IMR-90 (cell line): ENCODE measurements around the gene ASB5. TPM values are rescaled to one million over a fixed set of nuclear protein-coding genes. Genes with fewer than 3 reads are reported as not detected.
A peak's percentile ranks its signal among the peaks of the same experiment; 100 is the strongest.

ENCODE experiments used
- ATAC-seq: fragments of 200-7000 bp; cut with Tn5 transposase; 2 replicates; pipeline ENCODE4 v1.9.1; 2020; ENCODE audit warnings: low read depth, mild to moderate bottlenecking, moderate library complexity
- BruUV-seq: library from RNA; stranded (reverse); fragments of 400-500 nt; replicated peaks from 2 replicates; lab custom pipeline; 2021; lab: Mats Ljungman, UMichigan
- CTCF ChIA-PET: fragments of 300-600 bp; formaldehyde crosslinking; extraction: SDS; loops from one replicate; lab custom pipeline; 2021; ENCODE audit warnings: antibody characterized with exemption; lab: Yijun Ruan, JAX
- POLR2A ChIA-PET: fragments of 300-600 bp; sonication (Branson Sonifier 250); formaldehyde crosslinking; loops from one replicate; lab custom pipeline; 2022; ENCODE audit warnings: antibody characterized with exemption; ENCODE audit not compliant: unreplicated experiment; lab: Charles Lee
- DNase-seq: peaks from one replicate; pipeline ENCODE4 v3.0.0; 2013
- H2AFZ ChIP-seq: replicated peaks from 2 replicates; pipeline ENCODE3; 2013; ENCODE audit warnings: low read length, mild to moderate bottlenecking; ENCODE audit not compliant: poor library complexity
- H2AK5ac ChIP-seq: 2 replicates; pipeline ENCODE4 v1.6.1; 2013; ENCODE audit warnings: low read depth, low read length, inconsistent platforms
- H2AK9ac ChIP-seq: replicated peaks from 2 replicates; pipeline ENCODE3; 2013; ENCODE audit warnings: mild to moderate bottlenecking, low read depth, low read length, moderate library complexity; ENCODE audit not compliant: poor library complexity
- H2BK120ac ChIP-seq: 2 replicates; pipeline ENCODE4 v1.6.1; 2013; ENCODE audit warnings: low read depth, low read length, inconsistent platforms
- H2BK15ac ChIP-seq: 3 replicates; pipeline ENCODE4 v1.6.1; 2013; ENCODE audit warnings: low read depth, low read length, inconsistent platforms
- H2BK20ac ChIP-seq: 2 replicates; pipeline ENCODE4 v1.6.1; 2013; ENCODE audit warnings: low read depth, mild to moderate bottlenecking, inconsistent platforms, low read length, moderate library complexity
- H2BK5ac ChIP-seq: 2 replicates; pipeline ENCODE4 v1.6.1; 2013; ENCODE audit warnings: mild to moderate bottlenecking, low read depth, low read length, inconsistent platforms; ENCODE audit not compliant: poor library complexity, severe bottlenecking
- H3K14ac ChIP-seq: replicated peaks from 2 replicates; pipeline ENCODE4 v1.6.1; 2013; ENCODE audit warnings: low read depth, low read length, inconsistent platforms
- H3K18ac ChIP-seq: 2 replicates; pipeline ENCODE4 v1.6.1; 2013; ENCODE audit warnings: low read depth, low read length, control low read depth
- H3K23ac ChIP-seq: 2 replicates; pipeline ENCODE4 v1.6.1; 2013; ENCODE audit warnings: low read depth, low read length, inconsistent platforms
- H3K27ac ChIP-seq: 2 replicates; pipeline ENCODE4 v1.5.1; 2013; ENCODE audit warnings: mild to moderate bottlenecking, control low read depth, low read length; ENCODE audit not compliant: insufficient read depth
- H3K27me3 ChIP-seq: 2 replicates; pipeline ENCODE4 v1.6.1; 2013; ENCODE audit warnings: low read length; ENCODE audit not compliant: control insufficient read depth, insufficient read depth
- H3K36me3 ChIP-seq: 2 replicates; pipeline ENCODE4 v1.6.1; 2013; ENCODE audit warnings: low read length, mixed read lengths; ENCODE audit not compliant: control insufficient read depth, insufficient read depth
- H3K4ac ChIP-seq: 2 replicates; pipeline ENCODE4 v1.6.1; 2013; ENCODE audit warnings: low read depth, low read length, inconsistent platforms
- H3K4me1 ChIP-seq: 2 replicates; pipeline ENCODE4 v1.6.1; 2013; ENCODE audit warnings: low read length, mixed read lengths; ENCODE audit not compliant: control insufficient read depth, insufficient read depth
- H3K4me2 ChIP-seq: 2 replicates; pipeline ENCODE4 v1.6.1; 2013; ENCODE audit warnings: low read depth, mild to moderate bottlenecking, control low read depth, low read length, moderate library complexity
- H3K4me3 ChIP-seq: 2 replicates; pipeline ENCODE4 v1.5.1; 2013; ENCODE audit warnings: low read depth, mild to moderate bottlenecking, control low read depth, low read length, moderate library complexity; ENCODE audit not compliant: insufficient read depth
- H3K56ac ChIP-seq: 2 replicates; pipeline ENCODE4 v1.6.1; 2013; ENCODE audit warnings: low read length, inconsistent platforms; ENCODE audit not compliant: insufficient read depth; ENCODE audit errors: extremely low read depth
- H3K79me1 ChIP-seq, 2 experiments: 2 replicates each; pipeline ENCODE4 v1.6.1; 2013; ENCODE audit warnings: low read length in 2 of 2, inconsistent platforms in 1 of 2, low read depth in 1 of 2
- H3K9ac ChIP-seq: 2 replicates; pipeline ENCODE4 v1.6.1; 2013; ENCODE audit warnings: low read depth, low read length, control low read depth
- H3K9me1 ChIP-seq: 2 replicates; pipeline ENCODE4 v1.6.1; 2013; ENCODE audit warnings: low read length, inconsistent platforms; ENCODE audit not compliant: insufficient read depth
- H3K9me3 ChIP-seq: 2 replicates; pipeline ENCODE4 v1.6.1; 2013; ENCODE audit warnings: low read length; ENCODE audit not compliant: control insufficient read depth, insufficient read depth
- H4K20me1 ChIP-seq: 2 replicates; pipeline ENCODE4 v1.6.1; 2013; ENCODE audit warnings: low read length, inconsistent platforms; ENCODE audit not compliant: insufficient read depth
- H4K5ac ChIP-seq: 2 replicates; pipeline ENCODE4 v1.6.1; 2013; ENCODE audit warnings: mild to moderate bottlenecking, low read depth, low read length, control low read depth
- H4K8ac ChIP-seq, 2 experiments: 2 replicates each; pipeline ENCODE4 v1.6.1; 2013; ENCODE audit warnings: low read depth in 2 of 2, low read length in 2 of 2, control low read depth in 1 of 2, inconsistent platforms in 1 of 2
- H4K91ac ChIP-seq: 2 replicates; pipeline ENCODE4 v1.6.1; 2013; ENCODE audit warnings: low read depth, low read length, inconsistent platforms; ENCODE audit not compliant: insufficient read depth
- BHLHE40 ChIP-seq: fragments of 150-350 bp; IDR thresholded peaks from 2 replicates; pipeline ENCODE4 v1.6.1; 2016; ENCODE audit warnings: mild to moderate bottlenecking, low read depth, low read length
- CEBPB ChIP-seq: IDR thresholded peaks from 2 replicates; pipeline ENCODE4 v1.6.1; 2012; ENCODE audit warnings: low read depth, low read length, improper control_type of control experiment
- CHD1 ChIP-seq: IDR thresholded peaks from 2 replicates; pipeline ENCODE4 v1.6.1; 2012; ENCODE audit warnings: low read depth, low read length, improper control_type of control experiment
- FOS ChIP-seq: fragments of 150-350 bp; IDR thresholded peaks from 2 replicates; pipeline ENCODE4 v1.6.1; 2016; ENCODE audit warnings: low read depth, low read length
- MAFK ChIP-seq: IDR thresholded peaks from 2 replicates; pipeline ENCODE4 v1.6.1; 2012; ENCODE audit warnings: low read depth, low read length, improper control_type of control experiment
- MAZ ChIP-seq: IDR thresholded peaks from 2 replicates; pipeline ENCODE4 v1.6.1; 2012; ENCODE audit warnings: low read depth, mild to moderate bottlenecking, low read length, improper control_type of control experiment, moderate library complexity, borderline replicate concordance
- MXI1 ChIP-seq: IDR thresholded peaks from 2 replicates; pipeline ENCODE4 v1.6.1; 2012; ENCODE audit warnings: low read depth, mild to moderate bottlenecking, low read length, moderate library complexity, borderline replicate concordance
- NFE2L2 ChIP-seq: fragments of 150-350 bp; IDR thresholded peaks from 2 replicates; pipeline ENCODE4 v1.6.1; 2016; ENCODE audit warnings: low read depth, mild to moderate bottlenecking, low read length
- POLR2A ChIP-seq: IDR thresholded peaks from 2 replicates; pipeline ENCODE4 v1.6.1; 2012; ENCODE audit warnings: mild to moderate bottlenecking, low read depth, low read length
- RAD21 ChIP-seq: IDR thresholded peaks from 2 replicates; pipeline ENCODE4 v1.6.1; 2012; ENCODE audit warnings: low read length, improper control_type of control experiment
- RCOR1 ChIP-seq: IDR thresholded peaks from 2 replicates; pipeline ENCODE4 v1.6.1; 2012; ENCODE audit warnings: mild to moderate bottlenecking, low read length, improper control_type of control experiment; ENCODE audit not compliant: insufficient replicate concordance
- RFX5 ChIP-seq: IDR thresholded peaks from 2 replicates; pipeline ENCODE4 v1.8.0; 2012; ENCODE audit warnings: low read depth, mild to moderate bottlenecking, low read length, moderate library complexity
- SMC3 ChIP-seq: fragments of 150-350 bp; IDR thresholded peaks from 2 replicates; pipeline ENCODE4 v1.6.1; 2016; ENCODE audit warnings: low read depth, mild to moderate bottlenecking, antibody characterized with exemption, low read length, moderate library complexity
- USF2 ChIP-seq: fragments of 150-350 bp; IDR thresholded peaks from 2 replicates; pipeline ENCODE4 v1.6.1; 2017; ENCODE audit warnings: mild to moderate bottlenecking, antibody characterized with exemption, low read length, low read depth
- WGBS, 2 experiments: methylation state at CpG; one replicate each; pipeline versions ENCODE4 v1.1.5 to v1.1.7; 2013; ENCODE audit warnings: missing lambda C conversion rate in 2 of 2; ENCODE audit not compliant: insufficient read length in 1 of 2; ENCODE audit errors: extremely low coverage in 2 of 2; 5-methylcytosine and 5-hydroxymethylcytosine counted together
- dilution Hi-C: fragments of 300-500 bp; cut with HindIII; formaldehyde crosslinking; loops from one replicate; pipeline ENCODE4 v1.14.3; 2018; ENCODE audit warnings: low sequenced_read_pairs; ENCODE audit not compliant: unreplicated experiment
- in situ Hi-C: fragments of 300-500 bp; cut with MboI; formaldehyde crosslinking; loops from 3 replicates; pipeline ENCODE4 v1.14.3; 2019; ENCODE audit warnings: low sequenced_read_pairs, inconsistent platforms, mixed read lengths
- intact Hi-C: fragments of 100-400 bp; cut with micrococcal nuclease; formaldehyde crosslinking; loops from 2 replicates; pipeline ENCODE4 v1.10.0; 2022
- polyA plus RNA-seq, 3 experiments: library from polyadenylated mRNA; depleted of rRNA; stranded (reverse); fragments of >200 nt; gene quantifications; 2 replicates each; pipeline ENCODE4 v1.2.3, GENCODE V29; 2012; ENCODE audit warnings: low replicate concordance in 1 of 3
- total RNA-seq: library from RNA; depleted of rRNA; stranded (reverse); fragments of >200 nt; gene quantifications from 2 replicates; pipeline ENCODE4 v1.2.3, GENCODE V29; 2012
- TF ChIP-seq, protein P1 (sequence below): conservative IDR thresholded peaks from 2 replicates; pipeline ENCODE4 v1.5.1; 2012; ENCODE audit warnings: mild to moderate bottlenecking, low read depth, low read length, improper control_type of control experiment
- TF ChIP-seq, protein P2 (sequence below): fragments of 150-350 bp; IDR thresholded peaks from 2 replicates; pipeline ENCODE4 v1.6.1; 2016; ENCODE audit warnings: low read depth, mild to moderate bottlenecking, low read length, moderate library complexity, borderline replicate concordance

Gene ASB5
- total and polyA plus RNA-seq, 2 of the 4 experiments (the other 2 are of a cell fraction) = 0.18 to 0.21 TPM

- Histone ChIP-seq H3K27me3 (no peaks in the 10 kb centered on the region), H3K18ac (peak overlapping the region; percentile 99), H2BK15ac (peak overlapping the region; percentile 5; the same call in 2 of the 3 replicates), H3K14ac (peak overlapping the region; percentile 61; the same call in 1 of the 2 replicates), H3K56ac (0 out of 2 replicates have a peak overlapping the region, but pooled peaks have one; percentile 24), H3K79me1 (no peaks in the 10 kb centered on the region), H2BK120ac (peak overlapping the region; percentile 90; the same call in 1 of the 2 replicates), H2AK5ac (peak overlapping the region; percentile 78), H4K20me1 (no peaks in the 10 kb centered on the region), H4K5ac (peak overlapping the region; percentile 69), H3K9me1 (no peaks in the 10 kb centered on the region; the same call in 1 of the 2 replicates), H3K4me1 (peaks cover 17% of the 10 kb centered on the region), H4K8ac (peak overlapping the region; percentile 72 to 84), H3K4ac (peak overlapping the region; percentile 78), H3K9ac (no peak overlapping the region), H3K23ac (no peak overlapping the region), H4K91ac (peak overlapping the region; percentile 64; the same call in 1 of the 2 replicates), H2BK5ac (peak overlapping the region; percentile 94), H2AK9ac (no peak overlapping the region), H3K27ac (peak overlapping the region; percentile 99; the same call in 1 of the 2 replicates), H2BK20ac (peak overlapping the region; percentile 77), H3K36me3 (no peaks in the 10 kb centered on the region), H3K9me3 (no peaks in the 10 kb centered on the region), H3K4me3 (no peak overlapping the region), H3K4me2 (peak overlapping the region; percentile 42; the same call in 1 of the 2 replicates), H2AFZ (no peak overlapping the region)
- no peak for DNase-seq
- no peak for TF ChIP-seq CHD1
- TF ChIP-seq MAZ = no peak
- no peak for TF ChIP-seq MXI1
- TF ChIP-seq RFX5 = no peak
- TF ChIP-seq CEBPB = no peak
- TF ChIP-seq BHLHE40 = no peak
- no peak for TF ChIP-seq RAD21
- no peak for TF ChIP-seq RCOR1
- TF ChIP-seq USF2 = no peak
- TF ChIP-seq MAFK = no peak
- no peak for TF ChIP-seq FOS
- TF ChIP-seq, protein P1, sequence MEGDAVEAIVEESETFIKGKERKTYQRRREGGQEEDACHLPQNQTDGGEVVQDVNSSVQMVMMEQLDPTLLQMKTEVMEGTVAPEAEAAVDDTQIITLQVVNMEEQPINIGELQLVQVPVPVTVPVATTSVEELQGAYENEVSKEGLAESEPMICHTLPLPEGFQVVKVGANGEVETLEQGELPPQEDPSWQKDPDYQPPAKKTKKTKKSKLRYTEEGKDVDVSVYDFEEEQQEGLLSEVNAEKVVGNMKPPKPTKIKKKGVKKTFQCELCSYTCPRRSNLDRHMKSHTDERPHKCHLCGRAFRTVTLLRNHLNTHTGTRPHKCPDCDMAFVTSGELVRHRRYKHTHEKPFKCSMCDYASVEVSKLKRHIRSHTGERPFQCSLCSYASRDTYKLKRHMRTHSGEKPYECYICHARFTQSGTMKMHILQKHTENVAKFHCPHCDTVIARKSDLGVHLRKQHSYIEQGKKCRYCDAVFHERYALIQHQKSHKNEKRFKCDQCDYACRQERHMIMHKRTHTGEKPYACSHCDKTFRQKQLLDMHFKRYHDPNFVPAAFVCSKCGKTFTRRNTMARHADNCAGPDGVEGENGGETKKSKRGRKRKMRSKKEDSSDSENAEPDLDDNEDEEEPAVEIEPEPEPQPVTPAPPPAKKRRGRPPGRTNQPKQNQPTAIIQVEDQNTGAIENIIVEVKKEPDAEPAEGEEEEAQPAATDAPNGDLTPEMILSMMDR = no peak
- no peak for TF ChIP-seq NFE2L2
- no peak for TF ChIP-seq POLR2A
- TF ChIP-seq, protein P2, sequence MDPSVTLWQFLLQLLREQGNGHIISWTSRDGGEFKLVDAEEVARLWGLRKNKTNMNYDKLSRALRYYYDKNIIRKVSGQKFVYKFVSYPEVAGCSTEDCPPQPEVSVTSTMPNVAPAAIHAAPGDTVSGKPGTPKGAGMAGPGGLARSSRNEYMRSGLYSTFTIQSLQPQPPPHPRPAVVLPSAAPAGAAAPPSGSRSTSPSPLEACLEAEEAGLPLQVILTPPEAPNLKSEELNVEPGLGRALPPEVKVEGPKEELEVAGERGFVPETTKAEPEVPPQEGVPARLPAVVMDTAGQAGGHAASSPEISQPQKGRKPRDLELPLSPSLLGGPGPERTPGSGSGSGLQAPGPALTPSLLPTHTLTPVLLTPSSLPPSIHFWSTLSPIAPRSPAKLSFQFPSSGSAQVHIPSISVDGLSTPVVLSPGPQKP = no peak
- no peak for TF ChIP-seq SMC3
- no peak for ATAC-seq
- BruUV-seq = no TSS peak
- intact Hi-C loops = no loop called here
- in situ Hi-C loops = no loop called here
- WGBS, 2 experiments = no CpG with 5 or more reads among the region's 3 CpGs
- ChIA-PET POLR2A (interaction anchor here (1.4 kb wide), 1 partner anchor 9 kb away, joined by 5 read pairs; no protein-coding TSS in a partner anchor), CTCF (no interaction called here)
- dilution Hi-C loops = no loop called here
Observed at GRCh38 chr4:176261018-176261417, 8.0 kb downstream of the ASB5 start.
